ENCODE measurements around the gene CCBE1.
"Not testable (repeated sequence)": the region's sequence is repeated elsewhere in the genome, so short reads cannot be mapped to it uniquely, and the experiment has no call there.

CCBE1 gene
- long read RNA-seq, donor 1, full-length matches to known transcripts, result 9 of 9 reads
- long read RNA-seq, donor 1, partial matches to known transcripts, result 0 of 9 reads
- long read RNA-seq, donor 1, other reads (novel, unspliced or antisense), result 0 of 9 reads
- long read RNA-seq, donor 2, full-length matches to known transcripts, result 7 of 7 reads
- long read RNA-seq, donor 2, partial matches to known transcripts, result 0 of 7 reads
- long read RNA-seq, donor 2, other reads (novel, unspliced or antisense), result 0 of 7 reads
- long read RNA-seq, donor 3, full-length matches to known transcripts, result 2 of 2 reads
- long read RNA-seq, donor 3, partial matches to known transcripts, result 0 of 2 reads
- long read RNA-seq, donor 3, other reads (novel, unspliced or antisense), result 0 of 2 reads
- long read RNA-seq, donor 4, full-length matches to known transcripts, result 3 of 3 reads
- long read RNA-seq, donor 4, partial matches to known transcripts, result 0 of 3 reads
- long read RNA-seq, donor 4, other reads (novel, unspliced or antisense), result 0 of 3 reads
- long read RNA-seq, donor 5, full-length matches to known transcripts, result 8 of 8 reads
- long read RNA-seq, donor 5, partial matches to known transcripts, result 0 of 8 reads
- long read RNA-seq, donor 5, other reads (novel, unspliced or antisense), result 0 of 8 reads
- long read RNA-seq, donor 6, full-length matches to known transcripts, result 9 of 9 reads
- long read RNA-seq, donor 6, partial matches to known transcripts, result 0 of 9 reads
- long read RNA-seq, donor 6, other reads (novel, unspliced or antisense), result 0 of 9 reads
- long read RNA-seq, donor 7, result 0 reads
- long read RNA-seq, donor 8, full-length matches to known transcripts, result 6 of 6 reads
- long read RNA-seq, donor 8, partial matches to known transcripts, result 0 of 6 reads
- long read RNA-seq, donor 8, other reads (novel, unspliced or antisense), result 0 of 6 reads

- DNase-seq, result peak; percentile 93
Observed at GRCh38 chr18:59697236-59697932, at the start of gene CCBE1. Gene CCBE1 (minus strand): TSS chr18:59697423.

- DNase-seq, result no peak
Observed at GRCh38 chr18:59744271-59744721, 47.1 kb upstream of the CCBE1 start.

GRCh38 chr18:59743566-59743965 is 46.3 kb upstream of the CCBE1 start:
- DNase-seq, result no peak

- no peak for DNase-seq
Observed at GRCh38 chr18:59742325-59743111, 45.3 kb upstream of the CCBE1 start.

- no peak for DNase-seq
Observed at GRCh38 chr18:59740141-59740540, 42.9 kb upstream of the CCBE1 start.

- no peak for DNase-seq
Observed at GRCh38 chr18:59737776-59738300, 40.6 kb upstream of the CCBE1 start.

- not testable (repeated sequence) for DNase-seq
Observed at GRCh38 chr18:59737335-59737734, 40.1 kb upstream of the CCBE1 start.

GRCh38 chr18:59736061-59736460 is 38.8 kb upstream of the CCBE1 start:
- no peak for DNase-seq

- DNase-seq, result no peak
Observed at GRCh38 chr18:59735269-59735860, 38.1 kb upstream of the CCBE1 start.

GRCh38 chr18:59733421-59733820 is 36.2 kb upstream of the CCBE1 start:
- no peak for DNase-seq

GRCh38 chr18:59730896-59731295 is 33.7 kb upstream of the CCBE1 start:
- no peak for DNase-seq

GRCh38 chr18:59729781-59730180 is 32.6 kb upstream of the CCBE1 start:
- DNase-seq, result no peak

GRCh38 chr18:59728816-59729215 is 31.6 kb upstream of the CCBE1 start:
- DNase-seq, result no peak

GRCh38 chr18:59725142-59725541 is 27.9 kb upstream of the CCBE1 start:
- DNase-seq, result no peak

GRCh38 chr18:59724103-59724502 is 26.9 kb upstream of the CCBE1 start:
- DNase-seq, result no peak

GRCh38 chr18:59721931-59722330 is 24.7 kb upstream of the CCBE1 start:
- no peak for DNase-seq

GRCh38 chr18:59721211-59721610 is 24.0 kb upstream of the CCBE1 start:
- no peak for DNase-seq

GRCh38 chr18:59719544-59720181 is 22.4 kb upstream of the CCBE1 start:
- DNase-seq, result no peak

- no peak for DNase-seq
Observed at GRCh38 chr18:59718464-59719157, 21.4 kb upstream of the CCBE1 start.

GRCh38 chr18:59718108-59718463 is 20.9 kb upstream of the CCBE1 start:
- DNase-seq, result no peak
